Ectodermal cell (in vitro differentiated cells): ENCODE results near the gene RGS6.

Experiments used
- H3K27ac ChIP-seq: 2 replicates; pipeline ENCODE4 v1.7.0; 2013; ENCODE audit warnings: mild to moderate bottlenecking, low read depth, low read length; ENCODE audit not compliant: insufficient read depth, poor library complexity, severe bottlenecking
- H3K27me3 ChIP-seq: 2 replicates; pipeline ENCODE4 v1.7.0; 2013; ENCODE audit warnings: mild to moderate bottlenecking, low read length; ENCODE audit not compliant: insufficient read depth, control insufficient read depth, poor library complexity, severe bottlenecking
- H3K36me3 ChIP-seq: one replicate; pipeline ENCODE4 v1.7.0; 2013; ENCODE audit warnings: low read length; ENCODE audit not compliant: control insufficient read depth, insufficient read depth
- H3K4me1 ChIP-seq: one replicate; pipeline ENCODE4 v1.7.0; 2013; ENCODE audit warnings: low read length; ENCODE audit not compliant: control insufficient read depth, insufficient read depth
- H3K4me3 ChIP-seq: 2 replicates; pipeline ENCODE4 v1.7.0; 2013; ENCODE audit warnings: low read depth, low read length, control low read depth; ENCODE audit not compliant: insufficient read depth
- H3K9me3 ChIP-seq: 2 replicates; pipeline ENCODE4 v1.7.0; 2013; ENCODE audit warnings: mild to moderate bottlenecking, low read length, moderate library complexity; ENCODE audit not compliant: control insufficient read depth
- WGBS, 2 experiments: methylation state at CpG; one replicate each; pipeline ENCODE4 v1.1.7; 2013; ENCODE audit warnings: missing lambda C conversion rate in 2 of 2; 5-methylcytosine and 5-hydroxymethylcytosine counted together

Gene RGS6

GRCh38 chr14:71942904-71943694, 10.9 kb downstream of the RGS6 start:
- peaks cover 2% of the 10 kb centered on the region for H3K9me3 ChIP-seq
- H3K4me1 ChIP-seq: no peaks in the 10 kb centered on the region
- no peak overlapping the region for H3K4me3 ChIP-seq
- H3K36me3 ChIP-seq: no peaks in the 10 kb centered on the region
- H3K27ac ChIP-seq: no peak overlapping the region
- H3K27me3 ChIP-seq: no peaks in the 10 kb centered on the region
- WGBS, 2 experiments: 89 to 90% methylated on average over 4 of the region's 4 CpGs

- no peaks in the 10 kb centered on the region for H3K36me3 ChIP-seq
- WGBS, 2 experiments: 67 to 83% methylated on average over 1 of the region's 1 CpG
- no peak overlapping the region for H3K4me3 ChIP-seq
- no peaks in the 10 kb centered on the region for H3K4me1 ChIP-seq
- H3K27me3 ChIP-seq: no peaks in the 10 kb centered on the region
- H3K27ac ChIP-seq: no peak overlapping the region
- peaks cover 2% of the 10 kb centered on the region for H3K9me3 ChIP-seq
These were observed 11.4 kb downstream of the RGS6 start for GRCh38 chr14:71943695-71944018.

- WGBS, 2 experiments: 85 to 92% methylated on average over 5 of the region's 5 CpGs
- no peak overlapping the region for H3K4me3 ChIP-seq
- no peaks in the 10 kb centered on the region for H3K27me3 ChIP-seq
- H3K9me3 ChIP-seq: no peaks in the 10 kb centered on the region
- no peaks in the 10 kb centered on the region for H3K4me1 ChIP-seq
- H3K27ac ChIP-seq: no peak overlapping the region
- no peaks in the 10 kb centered on the region for H3K36me3 ChIP-seq
These were observed 15.8 kb downstream of the RGS6 start for GRCh38 chr14:71947947-71948500.

GRCh38 chr14:71952381-71953363, 20.4 kb downstream of the RGS6 start:
- Histone ChIP-seq H3K27ac (no peak overlapping the region), H3K9me3 (no peaks in the 10 kb centered on the region), H3K4me1 (no peaks in the 10 kb centered on the region), H3K36me3 (no peaks in the 10 kb centered on the region), H3K27me3 (no peaks in the 10 kb centered on the region), H3K4me3 (no peak overlapping the region)
- 95 to 98% methylated on average over 4 to 5 of the region's 6 CpGs for WGBS, 2 experiments

- Histone ChIP-seq H3K27me3 (no peaks in the 10 kb centered on the region), H3K4me3 (no peak overlapping the region), H3K27ac (no peak overlapping the region), H3K9me3 (no peaks in the 10 kb centered on the region), H3K36me3 (no peaks in the 10 kb centered on the region), H3K4me1 (no peaks in the 10 kb centered on the region)
- WGBS, 2 experiments: 75 to 85% methylated on average over 3 of the region's 3 CpGs
These were observed 24.8 kb downstream of the RGS6 start for GRCh38 chr14:71956920-71957563.

- 92 to 93% methylated on average over 4 to 5 of the region's 5 CpGs for WGBS, 2 experiments
- H3K36me3 ChIP-seq: no peaks in the 10 kb centered on the region
- H3K9me3 ChIP-seq: no peaks in the 10 kb centered on the region
- no peak overlapping the region for H3K4me3 ChIP-seq
- H3K27ac ChIP-seq: no peak overlapping the region
- no peaks in the 10 kb centered on the region for H3K4me1 ChIP-seq
- no peaks in the 10 kb centered on the region for H3K27me3 ChIP-seq
These were observed 26.8 kb downstream of the RGS6 start for GRCh38 chr14:71959055-71959454.

DNA sequence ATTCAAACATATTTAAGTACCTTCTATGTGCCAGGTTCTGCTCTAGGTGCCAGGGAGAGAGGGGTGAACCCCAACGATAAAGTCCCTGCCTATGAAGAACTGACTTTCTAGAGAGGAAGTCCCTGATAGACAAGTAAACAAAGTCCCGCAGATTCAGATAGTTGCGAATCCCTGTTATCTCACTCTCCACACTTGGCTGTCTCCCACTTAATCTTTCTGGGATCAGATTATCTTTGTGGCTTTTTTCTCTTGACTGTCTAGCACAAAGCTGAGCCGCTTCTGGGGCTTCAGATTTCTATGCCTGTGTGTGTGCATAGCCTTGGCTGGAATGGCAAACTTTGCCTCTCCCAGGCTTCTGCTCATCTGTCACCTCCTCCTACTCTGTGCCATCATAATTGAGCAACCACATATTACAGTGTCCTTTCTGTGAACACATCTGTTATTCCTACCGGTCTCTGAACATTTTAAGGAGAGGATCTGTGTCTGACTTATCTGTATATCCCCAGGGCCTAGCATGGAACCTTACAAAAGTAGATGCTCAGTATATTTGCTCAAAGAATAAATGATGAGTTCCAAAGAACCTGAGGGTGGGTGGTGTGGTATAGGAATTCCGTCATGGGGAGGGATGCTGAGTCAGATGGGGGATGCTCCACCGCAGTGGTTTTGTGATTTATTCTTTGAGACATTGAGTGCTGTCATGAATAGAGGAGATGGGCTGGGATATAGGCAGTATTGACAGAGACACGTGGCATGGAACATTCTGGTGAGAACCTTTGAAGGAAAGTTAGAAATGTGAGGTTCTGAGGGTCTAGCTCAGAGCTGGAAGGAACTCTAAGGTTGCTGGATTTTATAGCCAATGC, 28.5 kb downstream of the RGS6 start:
- H3K4me3 ChIP-seq: no peak overlapping the region
- H3K27ac ChIP-seq: no peak overlapping the region
- H3K36me3 ChIP-seq: no peaks in the 10 kb centered on the region
- H3K27me3 ChIP-seq: no peaks in the 10 kb centered on the region
- no peaks in the 10 kb centered on the region for H3K9me3 ChIP-seq
- WGBS, 2 experiments: 96 to 98% methylated on average over 8 of the region's 8 CpGs
- H3K4me1 ChIP-seq: no peaks in the 10 kb centered on the region

DNA sequence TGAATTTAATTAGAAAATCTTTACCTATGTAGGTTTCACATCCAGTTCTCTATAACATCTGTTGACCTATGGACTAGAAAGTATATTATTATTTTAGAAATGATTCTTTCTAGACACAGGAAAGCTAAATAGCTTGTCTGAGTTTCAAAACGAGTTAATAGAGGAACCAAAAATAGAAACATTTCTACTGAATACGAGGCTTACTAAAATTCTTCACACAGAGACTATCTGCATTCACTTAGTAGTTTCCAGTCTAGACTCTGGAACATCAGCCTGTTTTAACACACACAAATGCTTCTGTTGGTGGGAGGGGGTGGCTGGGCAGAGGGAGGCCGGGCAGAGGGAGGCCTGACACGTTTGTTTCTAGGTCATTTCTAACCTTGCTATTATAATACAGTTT, 29.7 kb downstream of the RGS6 start:
- Histone ChIP-seq H3K4me3 (no peak overlapping the region), H3K9me3 (no peaks in the 10 kb centered on the region), H3K4me1 (no peaks in the 10 kb centered on the region), H3K27me3 (no peaks in the 10 kb centered on the region), H3K36me3 (no peaks in the 10 kb centered on the region), H3K27ac (no peak overlapping the region)
- WGBS, 2 experiments: 76 to 94% methylated on average over 2 to 4 of the region's 4 CpGs

DNA sequence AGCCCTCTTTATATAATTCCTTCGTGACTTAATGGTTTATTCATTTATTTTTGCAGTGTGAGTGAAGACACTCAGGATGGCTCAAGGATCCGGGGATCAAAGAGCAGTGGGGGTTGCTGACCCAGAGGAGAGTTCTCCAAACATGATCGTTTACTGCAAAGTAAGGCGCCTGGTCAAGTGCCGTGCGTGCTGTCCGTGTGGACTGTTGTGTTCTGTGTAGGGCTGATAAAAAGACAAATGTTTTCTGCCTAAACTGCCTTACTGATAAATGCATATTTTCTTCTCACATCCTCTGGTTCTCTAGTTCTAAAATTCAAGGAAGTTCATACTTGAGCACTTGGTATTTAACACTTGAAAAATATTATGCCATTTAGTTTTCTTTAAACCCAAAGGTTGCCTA, 32.5 kb downstream of the RGS6 start:
- Histone ChIP-seq H3K9me3 (no peaks in the 10 kb centered on the region), H3K4me3 (no peak overlapping the region), H3K27ac (no peak overlapping the region), H3K27me3 (no peaks in the 10 kb centered on the region), H3K4me1 (no peaks in the 10 kb centered on the region), H3K36me3 (no peaks in the 10 kb centered on the region)
- 92 to 95% methylated on average over 7 of the region's 7 CpGs for WGBS, 2 experiments
